ENCODE data around the gene NPC1L1.

DNA sequence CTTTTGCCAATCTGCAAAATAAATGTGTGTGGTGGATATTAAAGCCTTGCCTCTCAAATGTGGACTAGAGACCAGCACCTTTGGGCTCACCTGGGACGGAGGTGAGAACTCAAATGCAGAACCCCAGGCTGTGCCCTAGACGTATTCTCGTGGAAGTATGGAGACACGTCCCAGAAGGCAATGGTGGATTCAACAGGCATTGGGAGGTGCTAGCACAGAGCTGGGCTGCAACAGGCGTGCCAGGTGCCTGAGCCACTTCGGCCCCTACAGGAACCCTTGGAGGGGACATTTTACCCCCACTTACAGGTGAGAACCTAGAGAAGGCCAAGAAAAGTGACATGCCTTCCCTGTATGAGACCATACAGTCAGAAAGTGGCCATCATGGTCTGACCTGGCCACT, 20.4 kb upstream of the NPC1L1 start:
- TF ChIP-seq, protein P1, sequence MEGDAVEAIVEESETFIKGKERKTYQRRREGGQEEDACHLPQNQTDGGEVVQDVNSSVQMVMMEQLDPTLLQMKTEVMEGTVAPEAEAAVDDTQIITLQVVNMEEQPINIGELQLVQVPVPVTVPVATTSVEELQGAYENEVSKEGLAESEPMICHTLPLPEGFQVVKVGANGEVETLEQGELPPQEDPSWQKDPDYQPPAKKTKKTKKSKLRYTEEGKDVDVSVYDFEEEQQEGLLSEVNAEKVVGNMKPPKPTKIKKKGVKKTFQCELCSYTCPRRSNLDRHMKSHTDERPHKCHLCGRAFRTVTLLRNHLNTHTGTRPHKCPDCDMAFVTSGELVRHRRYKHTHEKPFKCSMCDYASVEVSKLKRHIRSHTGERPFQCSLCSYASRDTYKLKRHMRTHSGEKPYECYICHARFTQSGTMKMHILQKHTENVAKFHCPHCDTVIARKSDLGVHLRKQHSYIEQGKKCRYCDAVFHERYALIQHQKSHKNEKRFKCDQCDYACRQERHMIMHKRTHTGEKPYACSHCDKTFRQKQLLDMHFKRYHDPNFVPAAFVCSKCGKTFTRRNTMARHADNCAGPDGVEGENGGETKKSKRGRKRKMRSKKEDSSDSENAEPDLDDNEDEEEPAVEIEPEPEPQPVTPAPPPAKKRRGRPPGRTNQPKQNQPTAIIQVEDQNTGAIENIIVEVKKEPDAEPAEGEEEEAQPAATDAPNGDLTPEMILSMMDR (IDR thresholded peaks at IDR 0.05) = no peak
- no peak for TF ChIP-seq POLR2A (IDR thresholded peaks at IDR 0.05)
